HEK293T (cell line): ENCODE results near the gene TNFSF11.

Experiments used
- ARNT ChIP-seq: fragments of 450-650 bp; IDR thresholded peaks from 2 replicates; pipeline ENCODE4 v1.6.1; 2017; ENCODE audit warnings: mild to moderate bottlenecking
- HDGF ChIP-seq: fragments of 450-650 bp; IDR thresholded peaks from 2 replicates; pipeline ENCODE4 v1.6.1; 2017; ENCODE audit warnings: antibody characterized with exemption, borderline replicate concordance
- LEF1 ChIP-seq: fragments of 450-650 bp; IDR thresholded peaks from 2 replicates; pipeline ENCODE4 v1.6.1; 2017; ENCODE audit warnings: mild to moderate bottlenecking, borderline replicate concordance
- NFRKB ChIP-seq: fragments of 450-650 bp; IDR thresholded peaks from 2 replicates; pipeline ENCODE4 v1.6.1; 2016; ENCODE audit warnings: mild to moderate bottlenecking, moderate library complexity
- TARDBP ChIP-seq: fragments of 450-650 bp; IDR thresholded peaks from 2 replicates; pipeline ENCODE4 v1.6.1; 2016
- ZNF384 ChIP-seq: fragments of 450-650 bp; IDR thresholded peaks from 2 replicates; pipeline ENCODE4 v1.6.1; 2016

DNA sequence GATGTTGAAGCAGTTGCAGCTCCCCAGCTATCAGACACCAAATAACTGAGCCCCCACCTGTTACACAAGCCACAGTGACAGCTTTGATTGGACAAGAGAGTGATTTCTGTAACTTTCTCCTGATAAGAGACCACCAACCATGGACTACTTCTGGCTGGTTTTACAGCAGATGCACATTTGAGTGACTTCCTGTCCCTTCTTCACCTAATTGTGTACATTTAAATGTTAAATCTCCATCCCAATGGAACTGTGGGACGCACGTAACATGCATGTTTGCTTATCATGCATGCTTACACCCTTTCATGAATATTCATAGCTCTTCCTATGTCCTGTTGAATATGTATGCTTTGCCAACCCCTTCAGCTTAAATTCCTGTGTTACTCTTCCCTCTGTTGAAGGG, 6.0 kb upstream of the TNFSF11 start:
- TF ChIP-seq ZNF384 (no peak), HDGF (no peak), LEF1 (no peak), NFRKB (no peak), TARDBP (no peak), ARNT (no peak)
